Body of pancreas (tissue), 4 donors: ENCODE measurements around the gene HYAL1. TPM values are rescaled to one million over a fixed set of nuclear protein-coding genes. Genes with fewer than 3 reads are reported as not detected.

Experiments
- ATAC-seq: fragments of 150-250 bp; one replicate; pipeline ENCODE4 v1.9.1; 2016
- DNase-seq, 4 donors: peaks; one replicate each; pipeline ENCODE4 v3.0.0-alpha.2; 2019
- H3K27ac ChIP-seq, 4 donors: fragments of 200-600 bp; sonication (generic); 1 replicate in 3 of 4; 2 replicates in 1 of 4; pipeline versions ENCODE4 v1.5.1 to v1.6.1; 2016 to 2019; ENCODE audit warnings: mild to moderate bottlenecking in 1 of 4, mixed read lengths in 1 of 4, moderate library complexity in 1 of 4
- H3K27me3 ChIP-seq, 2 donors: fragments of 200-600 bp; sonication (generic); one replicate each; pipeline ENCODE4 v1.6.0; 2016; ENCODE audit warnings: mild to moderate bottlenecking in 1 of 2
- H3K36me3 ChIP-seq, 2 donors: fragments of 200-600 bp; sonication (generic); replicated peaks in 1 of 2; 2 replicates each; pipeline ENCODE4 v1.5.1; 2016; ENCODE audit warnings: low read depth in 2 of 2; ENCODE audit not compliant: insufficient read depth in 1 of 2
- H3K4me1 ChIP-seq: fragments of 200-600 bp; sonication (generic); one replicate; pipeline ENCODE4 v1.6.0; 2016
- H3K4me3 ChIP-seq, 2 donors: fragments of 200-600 bp; sonication (generic); 1 replicate in 1 of 2; 2 replicates in 1 of 2; pipeline ENCODE4 v1.5.1; 2016 to 2019
- H3K9me3 ChIP-seq, 3 donors: fragments of 200-600 bp; sonication (generic); 1 replicate in 2 of 3; 2 replicates in 1 of 3; pipeline ENCODE4 v1.5.1; 2016
- CTCF ChIP-seq, 7 experiments: fragments of 450-650 bp in 4 of 7; fragments of 200-600 bp in 3 of 7; sonication (generic) in 3 of 7; IDR thresholded peaks; one replicate each; pipeline ENCODE4 v1.5.1; 2016 to 2019; ENCODE audit warnings: antibody characterized with exemption in 7 of 7
- POLR2A ChIP-seq, 3 donors: fragments of 450-650 bp; IDR thresholded peaks; one replicate each; pipeline ENCODE4 v1.6.1; 2016; ENCODE audit warnings: antibody characterized with exemption in 3 of 3, mild to moderate bottlenecking in 2 of 3
- WGBS, 2 donors: methylation state at CpG; one replicate each; pipeline ENCODE4 v1.1.5; 2017; 5-methylcytosine and 5-hydroxymethylcytosine counted together
- intact Hi-C: fragments of 100-400 bp; cut with DNase I; formaldehyde crosslinking; loops from one replicate; pipeline ENCODE4 v1.15.1; 2023
- total RNA-seq, 2 donors: library from RNA; depleted of rRNA; stranded (reverse); fragments of >200 nt; gene quantifications; one replicate each; pipeline ENCODE4 v1.1.0, GENCODE V29; 2016

Gene HYAL1
- total RNA-seq, 2 donors from 2014 or later, result 13.0 to 20.4 TPM

DNA sequence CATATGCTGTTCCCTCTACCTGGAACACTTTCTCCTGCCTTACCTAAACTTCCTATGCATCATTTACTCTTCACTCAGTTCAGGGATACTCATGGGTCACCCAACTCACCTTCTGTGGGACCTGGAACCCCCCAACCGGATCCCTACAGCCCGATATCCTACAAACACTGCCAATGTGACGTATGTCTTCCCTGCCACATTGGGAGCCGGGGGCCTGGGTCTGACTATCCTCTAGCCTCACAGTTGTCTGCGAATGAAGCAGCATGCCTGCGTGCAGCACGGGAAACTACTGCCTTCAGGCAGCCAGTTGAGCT is 46.8 kb upstream of the HYAL1 start:
- peaks cover 12 to 14% of the 10 kb centered on the region in 2 donors for H3K36me3 ChIP-seq
- H3K27me3 ChIP-seq, result no peaks in the 10 kb centered on the region
- H3K27ac ChIP-seq, result peak overlapping the region; percentile 79 to 94 (median 90)
- intact Hi-C loops, result no loop called here
- peaks cover 53% of the 10 kb centered on the region for H3K4me1 ChIP-seq
- no peaks in the 10 kb centered on the region for H3K9me3 ChIP-seq
- ATAC-seq (no peak), DNase-seq (no peak)
- peak overlapping the region; percentile 8 to 39 for H3K4me3 ChIP-seq
- WGBS, 2 donors, result 6 to 19% methylated on average over 5 to 7 of the region's 7 CpGs
- TF ChIP-seq POLR2A (IDR thresholded peaks at IDR 0.05) (no peak), CTCF (IDR thresholded peaks at IDR 0.05) (no peak)

DNA sequence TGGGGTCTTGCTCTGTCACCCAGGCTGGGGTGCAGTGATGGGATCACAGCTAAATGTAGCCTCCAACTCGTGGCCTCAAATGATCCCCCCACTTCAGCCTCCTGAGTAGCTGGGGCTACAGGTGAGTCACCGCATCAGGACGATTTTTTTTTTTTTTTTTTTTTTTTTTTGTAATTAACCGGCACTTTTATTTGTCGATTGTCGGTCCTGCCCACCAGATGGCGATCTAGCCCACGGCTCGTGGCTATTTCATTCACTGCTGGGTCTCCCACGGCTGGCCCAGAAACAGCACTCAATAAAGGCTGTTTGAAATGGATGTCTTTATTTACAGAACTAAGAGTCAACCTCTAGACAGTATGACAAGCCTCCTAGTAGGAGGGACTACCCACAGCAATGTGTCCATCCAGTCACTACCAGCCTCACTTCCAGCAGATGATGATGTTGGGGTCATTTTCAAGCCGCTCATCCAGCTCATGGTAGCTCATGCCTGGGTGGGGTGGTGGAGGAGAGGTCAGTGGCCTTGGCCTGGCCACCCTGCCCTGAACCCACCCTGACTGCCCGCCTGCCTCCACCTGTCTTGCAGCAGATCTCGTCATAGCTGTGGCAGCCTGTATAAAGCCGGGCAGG is 43.9 kb upstream of the HYAL1 start:
- peak in 1 of 3 donors; percentile 9 for TF ChIP-seq POLR2A (IDR thresholded peaks at IDR 0.05)
- peak in 6 of 7 experiments; percentile 37 to 76 (median 60) for TF ChIP-seq CTCF (IDR thresholded peaks at IDR 0.05)
- peak; percentile 28 for ATAC-seq
- intact Hi-C loops, result loop anchor here (10.0 kb wide), 1 partner anchor 198 kb away; no protein-coding TSS in a partner anchor
- Histone ChIP-seq H3K4me3 (no peak overlapping the region), H3K27ac (peak overlapping the region in 2 of 4 donors; percentile 39 to 52), H3K9me3 (no peaks in the 10 kb centered on the region), H3K36me3 (no peaks in the 10 kb centered on the region), H3K4me1 (peaks cover 53% of the 10 kb centered on the region), H3K27me3 (no peaks in the 10 kb centered on the region)
- DNase-seq, result peak; percentile 80 to 83 (median 83)
- 21 to 27% methylated on average over 12 to 14 of the region's 14 CpGs for WGBS, 2 donors

- ATAC-seq (no peak), DNase-seq (peak; percentile 43 to 63 (median 58))
- Histone ChIP-seq H3K9me3 (no peaks in the 10 kb centered on the region), H3K4me1 (peaks cover 44% of the 10 kb centered on the region), H3K27me3 (no peaks in the 10 kb centered on the region), H3K27ac (no peak within 1 kb of the TSS), H3K4me3 (no peak within 1 kb of the TSS), H3K36me3 (no peaks in the 10 kb centered on the region)
- intact Hi-C loops, result loop anchor here (10.0 kb wide), 1 partner anchor 199 kb away; no protein-coding TSS in a partner anchor
- TF ChIP-seq POLR2A (IDR thresholded peaks at IDR 0.05), result peak in 1 of 3 donors; percentile 1
- no peak for TF ChIP-seq CTCF (IDR thresholded peaks at IDR 0.05)
- WGBS, 2 donors, result 15 to 48% methylated on average over 22 to 45 of the region's 45 CpGs
Measured at GRCh38 chr3:50345586-50346234, 42.3 kb upstream of the HYAL1 start, which contains the start of gene ZMYND10. ZMYND10 (minus strand) TSS chr3:50345732; CDS start chr3:50345579, 153 bp downstream.

- intact Hi-C loops, result loop anchor here (10.0 kb wide), 1 partner anchor 200 kb away; no protein-coding TSS in a partner anchor
- 63 to 72% methylated on average over 6 to 8 of the region's 8 CpGs for WGBS, 2 donors
- DNase-seq (no peak), ATAC-seq (no peak)
- H3K4me1 ChIP-seq, result peaks cover 39% of the 10 kb centered on the region
- no peaks in the 10 kb centered on the region for H3K9me3 ChIP-seq
- no peak overlapping the region for H3K4me3 ChIP-seq
- H3K36me3 ChIP-seq, result no peaks in the 10 kb centered on the region
- H3K27ac ChIP-seq, result no peak overlapping the region
- H3K27me3 ChIP-seq, result no peaks in the 10 kb centered on the region
- TF ChIP-seq CTCF (IDR thresholded peaks at IDR 0.05), result no peak
- TF ChIP-seq POLR2A (IDR thresholded peaks at IDR 0.05), result no peak
Measured at GRCh38 chr3:50345008-50345407, 41.6 kb upstream of the HYAL1 start.
